D341Med (cell line): Measurements from ENCODE around the gene SLC6A1.

Source experiments
- DNase-seq: peaks from one replicate; pipeline ENCODE4 v3.0.0; 2012; ENCODE audit warnings: low spot score

SLC6A1 gene

GRCh38 chr3:11020764-11021163, 28.2 kb downstream of the SLC6A1 start:
- no peak for DNase-seq

- no peak for DNase-seq
These were observed 29.1 kb downstream of the SLC6A1 start for GRCh38 chr3:11021611-11022011.

- DNase-seq = no peak
These were observed 29.6 kb downstream of the SLC6A1 start for GRCh38 chr3:11022115-11022514.

- DNase-seq = no peak
These were observed 31.6 kb downstream of the SLC6A1 start for GRCh38 chr3:11024181-11024580.

GRCh38 chr3:11029948-11030347, 37.4 kb downstream of the SLC6A1 start:
- no peak for DNase-seq

- DNase-seq = no peak
These were observed 41.3 kb downstream of the SLC6A1 start for GRCh38 chr3:11033871-11034270.

GRCh38 chr3:11034309-11034985, 41.9 kb downstream of the SLC6A1 start:
- DNase-seq = peak; percentile 83

GRCh38 chr3:11035757-11036505, 43.4 kb downstream of the SLC6A1 start:
- DNase-seq = no peak

GRCh38 chr3:11037241-11037873, 44.8 kb downstream of the SLC6A1 start:
- no peak for DNase-seq

GRCh38 chr3:11037976-11038375, 45.4 kb downstream of the SLC6A1 start:
- no peak for DNase-seq

- no peak for DNase-seq
These were observed 53.0 kb downstream of the SLC6A1 start for GRCh38 chr3:11045536-11045935.

GRCh38 chr3:11047500-11047899, 55.0 kb downstream of the SLC6A1 start:
- no peak for DNase-seq

- no peak for DNase-seq
These were observed 58.2 kb downstream of the SLC6A1 start for GRCh38 chr3:11050666-11051323.

GRCh38 chr3:11053926-11054503, 61.5 kb downstream of the SLC6A1 start:
- DNase-seq = no peak

GRCh38 chr3:11054739-11055438, 62.3 kb downstream of the SLC6A1 start:
- DNase-seq = no peak

GRCh38 chr3:11055496-11055895, 62.9 kb downstream of the SLC6A1 start:
- DNase-seq = no peak

GRCh38 chr3:11056531-11057050, 64.0 kb downstream of the SLC6A1 start:
- DNase-seq = no peak

- DNase-seq = no peak
These were observed 65.1 kb downstream of the SLC6A1 start for GRCh38 chr3:11057655-11058054.

GRCh38 chr3:11059090-11059798, 66.7 kb downstream of the SLC6A1 start:
- DNase-seq = peak; percentile 82

- no peak for DNase-seq
These were observed 67.2 kb downstream of the SLC6A1 start for GRCh38 chr3:11059799-11060115.
